OCI-LY1 (cell line): ENCODE results near the gene BCL2.

Experiments
- H2AFZ ChIP-seq: fragments of 200-600 bp; sonication (generic), shearing (Covaris generic); 2 replicates; pipeline ENCODE4 v1.6.0; 2014; ENCODE audit warnings: antibody characterized with exemption, mild to moderate bottlenecking, low read length
- H3F3A ChIP-seq: fragments of 200-600 bp; sonication (generic), shearing (Covaris generic); 2 replicates; pipeline ENCODE4 v1.6.0; 2014; ENCODE audit warnings: mild to moderate bottlenecking, antibody characterized with exemption, low read length, moderate library complexity; ENCODE audit not compliant: insufficient read depth
- H3K27ac ChIP-seq: fragments of 200-600 bp; sonication (generic); 2 replicates; pipeline ENCODE4 v1.5.1; 2014; ENCODE audit warnings: low read length, mixed run types, mild to moderate bottlenecking, low read depth; ENCODE audit not compliant: poor library complexity, severe bottlenecking
- H3K27me3 ChIP-seq: fragments of 200-600 bp; sonication (generic); 2 replicates; pipeline ENCODE4 v1.6.0; 2014; ENCODE audit warnings: antibody characterized with exemption, mild to moderate bottlenecking, low read length, moderate library complexity; ENCODE audit not compliant: insufficient read depth
- H3K36me3 ChIP-seq: fragments of 200-600 bp; sonication (generic); 2 replicates; pipeline ENCODE4 v1.6.1; 2014; ENCODE audit warnings: mild to moderate bottlenecking, antibody characterized with exemption, low read length, moderate library complexity, mixed read lengths; ENCODE audit not compliant: insufficient read depth
- H3K4me1 ChIP-seq: fragments of 200-600 bp; sonication (generic); 2 replicates; pipeline ENCODE4 v1.5.1; 2014; ENCODE audit warnings: mild to moderate bottlenecking, low read length, moderate library complexity; ENCODE audit not compliant: insufficient read depth, severe bottlenecking
- H3K4me2 ChIP-seq: fragments of 200-600 bp; sonication (generic), shearing (Covaris generic); 2 replicates; pipeline ENCODE4 v1.6.1; 2014; ENCODE audit warnings: low read length
- H3K4me3 ChIP-seq: fragments of 200-600 bp; sonication (generic); 2 replicates; pipeline ENCODE4 v1.5.1; 2014; ENCODE audit warnings: low read length, low read depth, mild to moderate bottlenecking, mixed read lengths; ENCODE audit not compliant: poor library complexity, severe bottlenecking
- H3K79me2 ChIP-seq: fragments of 200-600 bp; shearing (Covaris generic); 2 replicates; pipeline ENCODE4 v1.6.1; 2016; ENCODE audit warnings: mixed run types, low read length, mixed read lengths; ENCODE audit not compliant: insufficient read depth
- H3K9ac ChIP-seq: fragments of 200-600 bp; sonication (generic), shearing (Covaris generic); 2 replicates; pipeline ENCODE4 v1.6.1; 2014; ENCODE audit warnings: mild to moderate bottlenecking, low read length, mixed read lengths
- H3K9me2 ChIP-seq: fragments of 200-600 bp; sonication (generic), shearing (Covaris generic); 2 replicates; pipeline ENCODE4 v1.6.1; 2014; ENCODE audit warnings: low read depth, mild to moderate bottlenecking, low read length, mixed read lengths
- H3K9me3 ChIP-seq: fragments of 200-600 bp; shearing (Covaris generic); 2 replicates; pipeline ENCODE4 v1.6.1; 2014; ENCODE audit warnings: low read length, mixed read lengths
- H4K20me1 ChIP-seq: fragments of 200-600 bp; sonication (generic), shearing (Covaris generic); 2 replicates; pipeline ENCODE4 v1.6.0; 2016; ENCODE audit warnings: mild to moderate bottlenecking, low read length; ENCODE audit not compliant: insufficient read depth
- EZH2 ChIP-seq: fragments of 200-600 bp; sonication (generic), shearing (Covaris generic); IDR thresholded peaks from 2 replicates; pipeline ENCODE4 v1.8.0; 2017; ENCODE audit warnings: borderline replicate concordance, mixed run types, mild to moderate bottlenecking, antibody characterized with exemption, low read length, moderate library complexity, mixed read lengths
- TF ChIP-seq, protein P1 (sequence below): fragments of 200-600 bp; sonication (generic), shearing (Covaris generic); IDR thresholded peaks from 2 replicates; pipeline ENCODE4 v1.5.1; 2017; ENCODE audit warnings: mild to moderate bottlenecking, antibody characterized with exemption, low read length, moderate library complexity, mixed read lengths

The BCL2 gene

DNA sequence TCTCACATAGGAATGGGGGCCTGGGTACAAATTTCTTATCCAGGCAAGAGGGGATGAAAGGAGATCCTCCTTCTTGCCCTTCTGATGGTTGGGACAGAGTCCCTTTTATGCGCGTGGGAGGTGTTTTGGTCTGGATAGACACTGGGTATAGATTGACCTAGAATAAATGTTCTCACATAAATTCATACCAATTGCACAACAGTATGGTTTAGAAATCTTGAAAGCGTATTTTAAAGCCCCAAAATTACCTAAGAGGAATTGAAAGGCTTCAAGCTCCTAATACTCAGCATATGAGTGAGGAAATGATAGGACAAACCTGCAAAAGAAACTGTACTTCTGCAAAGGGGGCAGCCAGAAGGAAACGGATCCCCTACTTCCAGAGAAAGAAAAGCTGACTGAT lies 2.6 kb upstream of the BCL2 start:
- H3K79me2 ChIP-seq, result peaks cover 28% of the 10 kb centered on the region
- H3F3A ChIP-seq, result no peaks in the 10 kb centered on the region
- no peaks in the 10 kb centered on the region for H3K9me3 ChIP-seq
- H2AFZ ChIP-seq, result no peak overlapping the region
- no peaks in the 10 kb centered on the region for H3K9me2 ChIP-seq
- H3K4me1 ChIP-seq, result peaks cover 29% of the 10 kb centered on the region
- H3K27me3 ChIP-seq, result no peaks in the 10 kb centered on the region
- TF ChIP-seq, protein P1, sequence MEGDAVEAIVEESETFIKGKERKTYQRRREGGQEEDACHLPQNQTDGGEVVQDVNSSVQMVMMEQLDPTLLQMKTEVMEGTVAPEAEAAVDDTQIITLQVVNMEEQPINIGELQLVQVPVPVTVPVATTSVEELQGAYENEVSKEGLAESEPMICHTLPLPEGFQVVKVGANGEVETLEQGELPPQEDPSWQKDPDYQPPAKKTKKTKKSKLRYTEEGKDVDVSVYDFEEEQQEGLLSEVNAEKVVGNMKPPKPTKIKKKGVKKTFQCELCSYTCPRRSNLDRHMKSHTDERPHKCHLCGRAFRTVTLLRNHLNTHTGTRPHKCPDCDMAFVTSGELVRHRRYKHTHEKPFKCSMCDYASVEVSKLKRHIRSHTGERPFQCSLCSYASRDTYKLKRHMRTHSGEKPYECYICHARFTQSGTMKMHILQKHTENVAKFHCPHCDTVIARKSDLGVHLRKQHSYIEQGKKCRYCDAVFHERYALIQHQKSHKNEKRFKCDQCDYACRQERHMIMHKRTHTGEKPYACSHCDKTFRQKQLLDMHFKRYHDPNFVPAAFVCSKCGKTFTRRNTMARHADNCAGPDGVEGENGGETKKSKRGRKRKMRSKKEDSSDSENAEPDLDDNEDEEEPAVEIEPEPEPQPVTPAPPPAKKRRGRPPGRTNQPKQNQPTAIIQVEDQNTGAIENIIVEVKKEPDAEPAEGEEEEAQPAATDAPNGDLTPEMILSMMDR, result no peak
- no peak for TF ChIP-seq EZH2
- H3K4me2 ChIP-seq, result peak overlapping the region; percentile 87
- peak overlapping the region; percentile 86 for H3K4me3 ChIP-seq
- no peaks in the 10 kb centered on the region for H4K20me1 ChIP-seq
- H3K9ac ChIP-seq, result peak overlapping the region; percentile 87
- peak overlapping the region; percentile 95 for H3K27ac ChIP-seq
- peaks cover 22% of the 10 kb centered on the region for H3K36me3 ChIP-seq

DNA sequence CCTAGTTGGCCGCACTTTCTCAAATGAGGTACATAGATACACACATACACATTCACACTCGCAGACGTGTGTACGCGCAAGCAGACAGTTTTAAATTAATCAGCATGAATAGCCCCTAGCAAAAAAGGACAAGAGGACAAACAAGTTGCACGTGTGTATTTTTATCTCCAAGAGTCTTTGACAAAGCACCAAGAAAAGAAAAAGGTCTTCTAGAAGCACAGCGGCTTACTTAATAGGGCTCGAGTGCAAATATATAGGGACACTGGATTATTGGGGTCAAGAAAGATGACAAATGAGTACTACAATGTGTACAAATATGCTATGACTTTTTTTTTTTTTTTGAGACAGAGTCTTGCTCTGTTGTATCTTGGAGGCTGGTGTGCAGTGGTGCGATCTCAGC lies 1.7 kb upstream of the BCL2 start:
- H3K9ac ChIP-seq, result peak overlapping the region; percentile 87

DNA sequence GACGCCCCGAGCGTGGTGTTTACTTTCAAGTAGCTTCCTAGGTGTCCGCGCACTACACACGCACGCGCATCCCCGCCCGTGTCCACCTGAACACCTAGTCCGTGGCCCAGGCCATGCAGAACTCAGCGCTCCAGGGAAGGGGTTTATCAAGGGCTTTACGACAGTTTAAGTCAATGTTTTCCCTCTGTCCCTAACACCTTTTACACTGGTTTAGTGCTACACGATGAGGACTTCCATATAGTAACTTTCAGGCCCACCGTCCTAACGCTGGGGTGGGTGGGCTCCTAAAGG lies 1.4 kb upstream of the BCL2 start:
- Histone ChIP-seq H2AFZ (no peak overlapping the region), H3K79me2 (peaks cover 41% of the 10 kb centered on the region), H3K9ac (peak overlapping the region; percentile 87), H4K20me1 (no peaks in the 10 kb centered on the region), H3K9me3 (no peaks in the 10 kb centered on the region), H3K4me3 (peak overlapping the region; percentile 86), H3K4me1 (peaks cover 29% of the 10 kb centered on the region), H3K27ac (peak overlapping the region; percentile 95), H3K9me2 (no peaks in the 10 kb centered on the region), H3K4me2 (peak overlapping the region; percentile 87), H3K27me3 (no peaks in the 10 kb centered on the region), H3F3A (no peaks in the 10 kb centered on the region; the same call in 1 of the 2 replicates), H3K36me3 (peaks cover 35% of the 10 kb centered on the region)
- TF ChIP-seq, protein P1, result no peak
- no peak for TF ChIP-seq EZH2

More for the DNA sequence above, 1.7 kb upstream of the BCL2 start:
- Histone ChIP-seq H3F3A (no peaks in the 10 kb centered on the region), H3K27ac (peak overlapping the region; percentile 95), H3K79me2 (peaks cover 37% of the 10 kb centered on the region), H3K4me1 (peaks cover 29% of the 10 kb centered on the region), H3K4me2 (peak overlapping the region; percentile 87), H3K4me3 (peak overlapping the region; percentile 86), H3K27me3 (no peaks in the 10 kb centered on the region), H3K9me3 (no peaks in the 10 kb centered on the region), H4K20me1 (no peaks in the 10 kb centered on the region), H2AFZ (no peak overlapping the region), H3K9me2 (no peaks in the 10 kb centered on the region), H3K36me3 (peaks cover 32% of the 10 kb centered on the region)
- TF ChIP-seq, protein P1, result no peak
- TF ChIP-seq EZH2, result no peak
